Measurements from ENCODE around the gene SORCS1.

DNA sequence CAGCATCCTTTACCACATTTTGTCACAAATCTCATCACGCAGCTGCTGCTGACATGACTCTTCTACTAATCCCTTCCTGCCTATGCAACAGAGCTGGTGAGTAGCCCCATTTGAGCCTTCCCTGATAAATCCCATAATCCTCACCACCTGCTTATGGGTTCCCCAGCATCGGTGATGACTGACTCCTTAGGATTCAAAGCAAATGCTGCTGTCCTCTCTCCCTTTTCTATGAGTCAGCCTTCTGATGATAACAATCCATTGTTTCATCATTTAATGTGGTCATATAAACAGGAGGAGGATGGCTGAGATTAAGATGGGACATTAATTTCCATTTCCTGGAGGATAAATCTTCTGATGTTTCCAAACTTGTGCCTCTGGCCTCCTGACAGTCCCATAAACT lies 73.4 kb downstream of the SORCS1 start:
- TF ChIP-seq, protein P1, sequence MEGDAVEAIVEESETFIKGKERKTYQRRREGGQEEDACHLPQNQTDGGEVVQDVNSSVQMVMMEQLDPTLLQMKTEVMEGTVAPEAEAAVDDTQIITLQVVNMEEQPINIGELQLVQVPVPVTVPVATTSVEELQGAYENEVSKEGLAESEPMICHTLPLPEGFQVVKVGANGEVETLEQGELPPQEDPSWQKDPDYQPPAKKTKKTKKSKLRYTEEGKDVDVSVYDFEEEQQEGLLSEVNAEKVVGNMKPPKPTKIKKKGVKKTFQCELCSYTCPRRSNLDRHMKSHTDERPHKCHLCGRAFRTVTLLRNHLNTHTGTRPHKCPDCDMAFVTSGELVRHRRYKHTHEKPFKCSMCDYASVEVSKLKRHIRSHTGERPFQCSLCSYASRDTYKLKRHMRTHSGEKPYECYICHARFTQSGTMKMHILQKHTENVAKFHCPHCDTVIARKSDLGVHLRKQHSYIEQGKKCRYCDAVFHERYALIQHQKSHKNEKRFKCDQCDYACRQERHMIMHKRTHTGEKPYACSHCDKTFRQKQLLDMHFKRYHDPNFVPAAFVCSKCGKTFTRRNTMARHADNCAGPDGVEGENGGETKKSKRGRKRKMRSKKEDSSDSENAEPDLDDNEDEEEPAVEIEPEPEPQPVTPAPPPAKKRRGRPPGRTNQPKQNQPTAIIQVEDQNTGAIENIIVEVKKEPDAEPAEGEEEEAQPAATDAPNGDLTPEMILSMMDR (IDR thresholded peaks at IDR 0.05; ENCODE audit: low read depth, low read length, missing input control), result no peak
- TF ChIP-seq EGR1 (IDR thresholded peaks at IDR 0.05; ENCODE audit: low read depth in 2 of 2) (no peak), TAF1 (conservative IDR thresholded peaks at IDR 0.05) (no peak), SP1 (IDR thresholded peaks at IDR 0.05) (no peak), RAD21 (IDR thresholded peaks at IDR 0.05) (no peak), FOXA1 (IDR thresholded peaks at IDR 0.05) (no peak), HNF4G (IDR thresholded peaks at IDR 0.05) (no peak), JUND (IDR thresholded peaks at IDR 0.05) (no peak)
- TF ChIP-seq, protein P2, sequence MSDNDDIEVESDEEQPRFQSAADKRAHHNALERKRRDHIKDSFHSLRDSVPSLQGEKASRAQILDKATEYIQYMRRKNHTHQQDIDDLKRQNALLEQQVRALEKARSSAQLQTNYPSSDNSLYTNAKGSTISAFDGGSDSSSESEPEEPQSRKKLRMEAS (IDR thresholded peaks at IDR 0.05), result no peak
- TF ChIP-seq, protein P3, sequence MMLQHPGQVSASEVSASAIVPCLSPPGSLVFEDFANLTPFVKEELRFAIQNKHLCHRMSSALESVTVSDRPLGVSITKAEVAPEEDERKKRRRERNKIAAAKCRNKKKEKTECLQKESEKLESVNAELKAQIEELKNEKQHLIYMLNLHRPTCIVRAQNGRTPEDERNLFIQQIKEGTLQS (IDR thresholded peaks at IDR 0.05), result no peak
- TF ChIP-seq, protein P4, sequence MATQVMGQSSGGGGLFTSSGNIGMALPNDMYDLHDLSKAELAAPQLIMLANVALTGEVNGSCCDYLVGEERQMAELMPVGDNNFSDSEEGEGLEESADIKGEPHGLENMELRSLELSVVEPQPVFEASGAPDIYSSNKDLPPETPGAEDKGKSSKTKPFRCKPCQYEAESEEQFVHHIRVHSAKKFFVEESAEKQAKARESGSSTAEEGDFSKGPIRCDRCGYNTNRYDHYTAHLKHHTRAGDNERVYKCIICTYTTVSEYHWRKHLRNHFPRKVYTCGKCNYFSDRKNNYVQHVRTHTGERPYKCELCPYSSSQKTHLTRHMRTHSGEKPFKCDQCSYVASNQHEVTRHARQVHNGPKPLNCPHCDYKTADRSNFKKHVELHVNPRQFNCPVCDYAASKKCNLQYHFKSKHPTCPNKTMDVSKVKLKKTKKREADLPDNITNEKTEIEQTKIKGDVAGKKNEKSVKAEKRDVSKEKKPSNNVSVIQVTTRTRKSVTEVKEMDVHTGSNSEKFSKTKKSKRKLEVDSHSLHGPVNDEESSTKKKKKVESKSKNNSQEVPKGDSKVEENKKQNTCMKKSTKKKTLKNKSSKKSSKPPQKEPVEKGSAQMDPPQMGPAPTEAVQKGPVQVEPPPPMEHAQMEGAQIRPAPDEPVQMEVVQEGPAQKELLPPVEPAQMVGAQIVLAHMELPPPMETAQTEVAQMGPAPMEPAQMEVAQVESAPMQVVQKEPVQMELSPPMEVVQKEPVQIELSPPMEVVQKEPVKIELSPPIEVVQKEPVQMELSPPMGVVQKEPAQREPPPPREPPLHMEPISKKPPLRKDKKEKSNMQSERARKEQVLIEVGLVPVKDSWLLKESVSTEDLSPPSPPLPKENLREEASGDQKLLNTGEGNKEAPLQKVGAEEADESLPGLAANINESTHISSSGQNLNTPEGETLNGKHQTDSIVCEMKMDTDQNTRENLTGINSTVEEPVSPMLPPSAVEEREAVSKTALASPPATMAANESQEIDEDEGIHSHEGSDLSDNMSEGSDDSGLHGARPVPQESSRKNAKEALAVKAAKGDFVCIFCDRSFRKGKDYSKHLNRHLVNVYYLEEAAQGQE (IDR thresholded peaks at IDR 0.05), result no peak
